Mesodermal cell (in vitro differentiated cells): ENCODE results near the gene ESPN.
"Not testable (repeated sequence)": the region's sequence is repeated elsewhere in the genome, so short reads cannot be mapped to it uniquely, and the experiment has no call there.

Source experiments
- H3K27ac ChIP-seq: 2 replicates; pipeline ENCODE4 v1.7.0; 2013; ENCODE audit warnings: mild to moderate bottlenecking, low read depth, low read length, moderate library complexity; ENCODE audit not compliant: severe bottlenecking
- H3K36me3 ChIP-seq: 2 replicates; pipeline ENCODE4 v1.7.1; 2013; ENCODE audit warnings: mild to moderate bottlenecking, low read length, moderate library complexity; ENCODE audit not compliant: control insufficient read depth, insufficient read depth
- H3K4me1 ChIP-seq: one replicate; pipeline ENCODE4 v1.7.1; 2013; ENCODE audit warnings: mild to moderate bottlenecking, low read length; ENCODE audit not compliant: insufficient read depth, control insufficient read depth, poor library complexity, severe bottlenecking
- H3K4me3 ChIP-seq: 2 replicates; pipeline ENCODE4 v1.7.0; 2013; ENCODE audit warnings: low read length, control low read depth, mild to moderate bottlenecking; ENCODE audit not compliant: insufficient read depth, poor library complexity, severe bottlenecking; ENCODE audit errors: extremely low read depth
- H3K9me3 ChIP-seq: 2 replicates; pipeline ENCODE4 v1.7.1; 2013; ENCODE audit warnings: mild to moderate bottlenecking, low read length, moderate library complexity; ENCODE audit not compliant: control insufficient read depth
- WGBS, 2 experiments: methylation state at CpG; one replicate each; pipeline ENCODE4 v1.1.5; 2013; ENCODE audit warnings: missing lambda C conversion rate in 2 of 2; ENCODE audit not compliant: insufficient coverage in 2 of 2; 5-methylcytosine and 5-hydroxymethylcytosine counted together

Gene ESPN

DNA sequence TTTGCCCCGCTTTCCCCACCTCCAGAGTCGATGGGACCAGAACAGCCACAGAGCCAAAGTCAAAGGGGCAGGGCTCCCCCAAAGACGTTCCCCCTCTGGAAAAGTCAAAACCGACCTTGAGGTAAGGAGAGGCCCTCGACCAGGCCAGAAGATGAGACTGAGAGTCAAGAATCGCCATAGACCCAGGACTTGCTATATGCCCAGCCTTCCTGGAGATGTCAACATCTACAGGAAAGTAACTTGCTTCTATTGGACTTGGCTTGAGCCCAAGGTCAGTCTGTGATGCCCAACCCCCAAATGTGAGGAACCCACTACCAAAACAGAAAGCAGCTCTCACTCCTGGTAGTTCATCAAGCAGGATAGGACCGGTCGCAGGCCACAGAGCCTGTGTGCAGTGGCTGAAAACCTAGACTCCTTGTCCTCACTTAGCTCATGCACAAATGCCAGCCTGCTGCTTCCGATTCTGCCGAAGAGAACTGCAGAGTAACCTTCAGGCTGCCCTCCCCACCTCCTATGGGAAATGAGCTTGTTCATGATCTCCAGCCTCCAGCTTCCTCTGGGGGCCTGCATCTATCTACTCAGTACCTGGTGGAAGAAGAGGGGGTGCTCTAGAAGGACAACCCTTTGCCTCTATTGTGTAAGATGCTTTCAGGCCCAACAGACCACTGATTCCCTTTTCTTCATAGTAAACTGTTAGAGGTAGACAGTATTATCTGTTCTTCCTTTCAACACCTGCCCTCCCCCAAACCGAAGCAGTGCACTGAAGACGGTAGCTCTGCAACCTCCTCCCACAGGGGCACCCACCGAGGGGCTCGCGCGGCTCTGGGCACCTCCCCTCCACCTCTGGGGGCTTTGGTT, 32.4 kb upstream of the ESPN start:
- H3K36me3 ChIP-seq = peaks cover 5% of the 10 kb centered on the region
- peaks cover 9% of the 10 kb centered on the region for H3K4me1 ChIP-seq
- peak overlapping the region; percentile 50 for H3K4me3 ChIP-seq
- no peak overlapping the region for H3K27ac ChIP-seq
- no peaks in the 10 kb centered on the region for H3K9me3 ChIP-seq
- WGBS, 2 experiments = 47 to 51% methylated on average over 12 to 14 of the region's 16 CpGs

DNA sequence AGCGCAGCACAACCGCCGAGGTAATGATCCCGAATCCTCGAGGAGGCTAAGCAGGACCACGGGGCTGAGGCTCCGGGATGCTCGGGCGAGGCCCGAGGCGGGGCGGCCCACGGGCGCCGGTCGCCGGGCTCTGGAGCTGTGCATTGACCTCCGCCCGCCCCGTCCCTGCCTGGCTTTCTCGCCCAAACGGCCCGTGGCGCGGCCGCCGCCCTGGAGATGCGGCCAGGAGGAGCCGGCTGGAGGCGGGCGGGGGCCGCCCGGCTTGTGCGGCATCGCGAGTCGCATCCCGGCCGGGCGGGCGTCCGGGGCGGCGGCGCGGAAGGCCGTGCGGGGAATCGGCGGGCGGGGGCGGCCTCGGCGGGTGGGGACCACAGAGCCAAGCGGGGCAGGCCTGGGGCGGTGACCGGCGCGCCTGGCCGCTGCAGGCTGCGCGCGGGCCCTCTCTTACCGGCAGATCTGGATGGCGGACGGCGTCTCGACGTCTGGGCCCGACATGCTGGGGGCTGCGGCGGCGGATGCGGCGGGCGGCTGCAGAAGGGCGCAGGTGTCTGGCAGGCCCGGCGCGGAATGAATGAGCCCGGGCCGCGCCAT, 31.7 kb upstream of the ESPN start:
- WGBS, 2 experiments = 0% methylated on average over 55 to 69 of the region's 83 CpGs
- H3K4me3 ChIP-seq = peak overlapping the region; percentile 50
- H3K27ac ChIP-seq = peak overlapping the region; percentile 97
- H3K9me3 ChIP-seq = no peaks in the 10 kb centered on the region
- peaks cover 4% of the 10 kb centered on the region for H3K4me1 ChIP-seq
- peaks cover 5% of the 10 kb centered on the region for H3K36me3 ChIP-seq

DNA sequence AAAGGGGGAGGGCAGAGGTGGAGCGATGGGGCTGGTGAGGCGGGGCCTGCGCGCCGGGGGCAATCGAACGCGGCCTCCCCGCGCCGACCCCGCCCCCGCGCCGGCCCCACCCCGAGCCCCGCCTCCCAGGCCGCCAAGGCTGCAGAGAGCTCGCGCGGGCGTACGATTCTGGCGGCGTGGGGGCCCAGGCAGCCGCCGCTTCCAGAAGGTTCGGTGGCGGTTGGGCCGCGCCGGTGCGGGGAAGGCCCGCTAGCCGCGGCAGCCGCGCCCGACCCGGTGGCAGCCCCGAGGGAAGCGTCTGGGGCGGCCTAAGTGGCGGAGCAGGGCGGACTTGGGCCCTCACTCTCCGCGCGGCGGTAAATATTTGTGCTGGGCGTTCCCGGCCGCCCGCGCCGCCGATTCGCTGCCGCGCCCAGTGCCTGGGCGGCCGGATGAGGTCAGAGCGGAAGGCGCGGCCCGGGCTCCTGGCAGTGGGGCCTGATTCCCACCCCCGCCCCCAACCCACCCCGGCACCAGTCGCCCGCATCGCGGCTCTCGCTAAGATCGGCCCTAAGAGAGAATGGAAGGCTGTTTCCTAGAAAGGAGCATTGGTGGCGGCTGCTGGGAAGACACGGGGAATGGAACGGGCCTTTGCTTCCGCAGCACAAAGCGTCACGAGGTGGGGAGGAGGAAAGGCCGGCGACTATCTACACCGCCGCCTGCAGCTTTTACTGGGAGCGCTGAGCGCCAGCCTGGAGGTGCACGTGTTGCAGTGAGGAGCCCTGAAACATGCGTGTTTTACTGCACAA, 31.0 kb upstream of the ESPN start, which contains the start of gene ACOT7:
Gene ACOT7 (minus strand): TSS at position 368 of the 788 bp plus-strand sequence. CDS start 368 bp downstream, outside the sequence.
- H3K9me3 ChIP-seq = no peaks in the 10 kb centered on the region
- H3K27ac ChIP-seq = peak within 1 kb of the TSS; percentile 97
- WGBS, 2 experiments = 0 to 1% methylated on average over 56 to 63 of the region's 87 CpGs
- peaks cover 5% of the 10 kb centered on the region for H3K36me3 ChIP-seq
- peak within 1 kb of the TSS; percentile 50 for H3K4me3 ChIP-seq
- peaks cover 4% of the 10 kb centered on the region for H3K4me1 ChIP-seq

DNA sequence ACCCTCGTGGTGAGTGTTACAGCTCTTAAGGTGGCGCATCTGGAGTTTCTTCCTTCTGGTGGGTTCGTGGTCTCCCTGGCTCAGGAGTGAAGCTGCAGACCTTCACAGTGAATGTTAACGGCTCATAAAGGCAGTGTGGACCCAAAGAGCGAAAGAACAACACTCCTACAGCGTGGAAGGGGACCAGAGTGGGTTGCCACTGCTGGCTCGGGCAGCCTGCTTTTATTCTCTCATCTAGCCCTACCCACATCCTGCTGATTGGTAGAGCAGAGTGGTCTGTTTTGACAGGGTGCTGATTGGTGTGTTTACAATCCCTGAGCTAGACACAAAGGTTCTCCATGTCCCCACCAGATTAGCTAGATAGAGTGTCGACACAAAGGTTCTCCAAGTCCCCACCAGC, 29.4 kb upstream of the ESPN start:
- 95 to 100% methylated on average over 4 to 5 of the region's 8 CpGs for WGBS, 2 experiments

DNA sequence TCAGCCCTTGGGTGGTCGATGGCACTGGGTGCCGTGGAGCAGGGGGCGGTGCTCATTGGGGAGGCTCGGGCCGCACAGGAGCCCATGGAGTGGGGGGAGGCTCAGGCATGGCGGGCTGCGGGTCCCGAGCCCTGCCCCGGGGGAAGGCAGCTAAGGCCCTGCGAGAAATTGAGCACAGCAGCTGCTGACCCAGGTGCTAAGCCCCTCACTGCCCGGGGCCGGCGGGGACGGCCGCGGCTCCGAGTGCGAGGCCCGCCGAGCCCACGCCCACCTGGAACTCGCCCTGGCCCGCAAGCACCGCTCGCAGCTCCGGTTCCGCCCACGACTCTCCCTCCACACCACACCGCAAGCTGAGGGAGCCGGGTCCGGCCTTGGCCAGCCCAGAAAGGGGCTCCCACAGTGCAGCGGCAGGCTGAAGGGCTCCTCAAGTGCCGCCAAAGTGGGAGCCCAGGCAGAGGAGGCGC, 28.8 kb upstream of the ESPN start:
- 96 to 97% methylated on average over 23 to 29 of the region's 34 CpGs for WGBS, 2 experiments
- H3K9me3 ChIP-seq, H3K27ac ChIP-seq, H3K4me3 ChIP-seq, H3K4me1 ChIP-seq, H3K36me3 ChIP-seq: not testable (repeated sequence)

More for the DNA sequence above, 29.4 kb upstream of the ESPN start:
- not testable (repeated sequence) for H3K36me3 ChIP-seq, H3K9me3 ChIP-seq, H3K4me1 ChIP-seq, H3K4me3 ChIP-seq, H3K27ac ChIP-seq

DNA sequence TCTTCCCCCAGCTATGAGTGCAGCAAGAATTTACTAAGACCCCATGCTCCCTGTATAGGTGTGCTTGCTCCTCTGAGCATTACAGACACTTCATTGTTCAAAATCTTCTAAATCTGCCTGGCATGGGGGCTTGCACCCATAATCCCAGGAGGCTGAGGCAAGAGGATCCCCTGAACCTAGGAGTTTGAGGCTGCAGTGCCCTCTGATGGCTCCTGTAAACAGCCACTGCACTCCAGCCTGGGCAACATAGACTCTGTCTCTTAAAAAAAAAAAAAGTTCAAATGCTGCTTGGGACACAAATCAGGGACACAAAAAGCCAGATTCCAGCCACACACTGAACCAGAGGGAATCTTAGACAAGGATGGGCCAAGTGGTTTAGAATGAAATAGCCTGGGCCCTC, 27.6 kb upstream of the ESPN start:
- Histone ChIP-seq H3K4me3 (no peak overlapping the region), H3K4me1 (peaks cover 2% of the 10 kb centered on the region), H3K9me3 (no peaks in the 10 kb centered on the region), H3K27ac (no peak overlapping the region), H3K36me3 (no peaks in the 10 kb centered on the region)

DNA sequence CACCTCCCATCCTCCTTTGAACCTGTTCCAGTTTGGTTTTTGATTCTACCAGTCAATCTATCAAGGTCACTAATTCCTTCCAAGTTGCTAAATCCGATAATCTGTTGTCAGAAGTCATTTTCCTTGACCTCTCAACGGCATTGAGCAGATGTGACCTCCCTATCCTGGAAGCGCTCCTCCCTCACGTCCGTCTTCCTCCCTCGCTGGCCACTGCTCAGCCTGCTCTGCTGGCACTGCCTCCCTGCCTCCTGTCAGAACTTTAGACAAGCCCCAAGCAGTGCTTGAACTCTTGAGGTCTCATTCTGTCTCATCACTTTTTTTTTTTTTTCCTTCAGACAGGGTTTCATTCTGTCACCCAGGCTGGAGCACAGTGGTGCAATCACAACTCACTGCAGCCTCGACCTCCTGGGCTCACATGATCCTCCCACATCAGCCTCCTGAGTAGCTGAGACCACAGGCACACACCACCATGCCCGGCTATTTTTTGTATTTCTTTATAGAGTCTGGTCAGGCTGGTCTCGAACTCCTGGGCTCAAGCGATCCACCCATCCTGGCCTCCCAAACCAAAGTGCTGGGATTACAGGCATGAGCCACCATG, 26.6 kb upstream of the ESPN start:
- 87 to 88% methylated on average over 8 to 9 of the region's 10 CpGs for WGBS, 2 experiments
- no peak overlapping the region for H3K4me3 ChIP-seq
- H3K4me1 ChIP-seq = no peaks in the 10 kb centered on the region
- no peak overlapping the region for H3K27ac ChIP-seq
- no peaks in the 10 kb centered on the region for H3K36me3 ChIP-seq
- no peaks in the 10 kb centered on the region for H3K9me3 ChIP-seq

DNA sequence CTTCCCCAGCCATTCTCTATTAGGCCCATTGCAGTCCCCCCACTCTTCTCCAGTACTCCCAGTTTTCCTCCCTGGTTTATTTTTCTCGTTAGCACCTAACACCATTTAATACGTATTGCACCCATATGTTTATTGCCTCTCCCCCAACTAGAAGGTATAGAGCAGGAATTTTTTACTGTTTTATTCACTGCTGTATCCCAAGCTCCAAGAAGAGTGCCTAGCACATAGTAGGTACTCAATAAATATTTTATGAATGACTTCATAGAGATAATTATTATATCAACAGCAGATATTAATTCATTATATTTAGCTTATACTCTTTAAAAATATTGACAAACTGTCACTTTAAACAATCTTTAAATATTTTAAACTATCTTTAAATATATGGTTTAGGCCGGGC, 25.3 kb upstream of the ESPN start:
- H3K36me3 ChIP-seq = no peaks in the 10 kb centered on the region
- H3K4me1 ChIP-seq = no peaks in the 10 kb centered on the region
- no peak overlapping the region for H3K4me3 ChIP-seq
- no peak overlapping the region for H3K27ac ChIP-seq
- H3K9me3 ChIP-seq = no peaks in the 10 kb centered on the region
- 100% methylated on average over 1 of the region's 3 CpGs for WGBS, 2 experiments

DNA sequence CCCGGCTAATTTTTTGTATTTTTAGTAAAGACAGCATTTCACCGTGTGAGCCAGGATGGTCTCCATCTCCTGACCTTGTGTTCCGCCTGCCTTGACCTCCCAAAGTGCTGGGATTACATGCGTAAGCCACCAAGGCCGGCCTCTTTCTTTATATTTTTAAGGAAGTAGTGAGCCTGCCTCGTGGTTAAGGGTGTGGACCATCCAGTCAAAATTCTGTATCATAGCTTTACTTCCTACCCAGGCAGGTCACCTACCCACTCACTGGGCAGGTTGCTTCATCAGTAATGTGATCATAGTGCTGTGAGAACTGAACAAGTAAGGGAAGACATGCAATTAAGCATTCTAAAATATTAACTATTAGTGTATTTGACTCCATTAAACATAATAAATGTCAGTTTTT, 22.9 kb upstream of the ESPN start:
- 79 to 89% methylated on average over 3 of the region's 6 CpGs for WGBS, 2 experiments
- Histone ChIP-seq H3K36me3 (no peaks in the 10 kb centered on the region), H3K27ac (no peak overlapping the region), H3K9me3 (no peaks in the 10 kb centered on the region), H3K4me1 (no peaks in the 10 kb centered on the region), H3K4me3 (no peak overlapping the region)

DNA sequence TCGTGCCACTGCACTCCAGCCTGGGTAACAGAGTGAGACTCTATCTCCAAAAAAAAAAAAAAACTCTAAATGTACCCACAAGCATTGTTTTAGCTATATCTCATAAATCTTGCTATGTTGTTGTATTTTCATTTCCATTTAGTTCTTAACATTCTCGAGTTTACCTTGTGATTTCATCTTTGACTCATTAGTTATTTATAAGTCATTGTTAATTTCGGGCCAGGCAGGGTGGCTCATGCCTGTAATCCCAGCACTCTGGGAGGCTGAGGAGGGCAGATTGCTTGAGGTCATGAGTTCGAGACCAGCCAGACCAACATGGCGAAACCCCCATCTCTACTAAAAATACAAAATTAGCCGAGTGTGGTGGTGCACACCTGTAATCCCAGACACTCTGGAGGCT, 16.6 kb upstream of the ESPN start:
- H3K4me1 ChIP-seq = no peaks in the 10 kb centered on the region
- WGBS, 2 experiments = 91 to 100% methylated on average over 1 to 4 of the region's 6 CpGs
- no peaks in the 10 kb centered on the region for H3K36me3 ChIP-seq

More for the DNA sequence above, 16.6 kb upstream of the ESPN start:
- Histone ChIP-seq H3K27ac (no peak overlapping the region), H3K4me3 (no peak overlapping the region), H3K9me3 (no peaks in the 10 kb centered on the region)
